Measurements from ENCODE around the gene ZBTB7B. TPM values are rescaled to one million over a fixed set of nuclear protein-coding genes. Genes with fewer than 3 reads are reported as not detected.

Gene ZBTB7B
- polyA plus RNA-seq, 2 donors = 71.7 to 95.8 TPM

Other genes starting within 250 kb of the ZBTB7B start
- gene KCNN3, start 132.5 kb upstream of the ZBTB7B start, polyA plus RNA-seq = under 1 TPM; 0.12 to 0.14 TPM
- 10 to 100 TPM; 29.4 to 68.9 TPM for gene PMVK, start 66.1 kb upstream of the ZBTB7B start, polyA plus RNA-seq
- gene PBXIP1, start 46.7 kb upstream of the ZBTB7B start, polyA plus RNA-seq = 10 to 100 TPM; 18.3 to 25.7 TPM
- gene PYGO2, start 41.0 kb upstream of the ZBTB7B start, polyA plus RNA-seq = 10 to 100 TPM; 14.3 to 15.8 TPM
- 10 to 100 TPM; 28.8 to 38.8 TPM for gene SHC1, start 32.1 kb upstream of the ZBTB7B start, polyA plus RNA-seq
- gene CKS1B, start 28.1 kb upstream of the ZBTB7B start, polyA plus RNA-seq = 10 to 100 TPM in 1 of 2 donors, 1 to 10 TPM in 1; 8.9 to 74.3 TPM
- gene FLAD1, start 19.5 kb upstream of the ZBTB7B start, polyA plus RNA-seq = 10 to 100 TPM; 27.1 TPM
- gene LENEP, start 9.2 kb upstream of the ZBTB7B start, polyA plus RNA-seq = under 1 TPM in 1 of 2 donors, not detected in 1; 0.22 TPM
- 10 to 100 TPM in 1 of 2 donors, 1 to 10 TPM in 1; 1.7 to 10.1 TPM for gene DCST2, start 31.0 kb downstream of the ZBTB7B start, polyA plus RNA-seq
- under 1 TPM; 0.14 to 0.29 TPM for gene DCST1, start 31.0 kb downstream of the ZBTB7B start, polyA plus RNA-seq
- 100 to 1,000 TPM; 122 to 222 TPM for gene ADAM15, start 48.5 kb downstream of the ZBTB7B start, polyA plus RNA-seq
- 10 to 100 TPM; 14.7 to 16.2 TPM for gene EFNA4, start 60.9 kb downstream of the ZBTB7B start, polyA plus RNA-seq
- gene EFNA3, start 76.0 kb downstream of the ZBTB7B start, polyA plus RNA-seq = 10 to 100 TPM; 16.3 to 21.7 TPM
- gene EFNA1, start 125.1 kb downstream of the ZBTB7B start, polyA plus RNA-seq = 10 to 100 TPM; 32.9 to 48.1 TPM
- 10 to 100 TPM; 41.0 to 51.5 TPM for gene SLC50A1, start 133.1 kb downstream of the ZBTB7B start, polyA plus RNA-seq
- 100 to 1,000 TPM; 103 to 248 TPM for gene DPM3, start 137.7 kb downstream of the ZBTB7B start, polyA plus RNA-seq
- 100 to 1,000 TPM; 161 to 260 TPM for gene KRTCAP2, start 170.5 kb downstream of the ZBTB7B start, polyA plus RNA-seq
- gene TRIM46, start 171.0 kb downstream of the ZBTB7B start, polyA plus RNA-seq = under 1 TPM; 0.19 to 0.47 TPM
- 10 to 100 TPM; 12.9 to 41.5 TPM for gene THBS3, start 205.1 kb downstream of the ZBTB7B start, polyA plus RNA-seq
- gene MTX1, start 205.9 kb downstream of the ZBTB7B start, polyA plus RNA-seq = 10 to 100 TPM; 43.6 to 51.4 TPM